HG03354 (cell line): ENCODE measurements around the gene ARHGEF9.
"Not testable (repeated sequence)": the region's sequence is repeated elsewhere in the genome, so short reads cannot be mapped to it uniquely, and the experiment has no call there.

Source experiments
- ATAC-seq: cut with Tn5 transposase; IDR thresholded peaks from one replicate; pipeline ENCODE4 v1.9.1; 2021; ENCODE audit warnings: mild to moderate bottlenecking; ENCODE audit not compliant: unreplicated experiment, poor library complexity, severe bottlenecking

Gene ARHGEF9

DNA sequence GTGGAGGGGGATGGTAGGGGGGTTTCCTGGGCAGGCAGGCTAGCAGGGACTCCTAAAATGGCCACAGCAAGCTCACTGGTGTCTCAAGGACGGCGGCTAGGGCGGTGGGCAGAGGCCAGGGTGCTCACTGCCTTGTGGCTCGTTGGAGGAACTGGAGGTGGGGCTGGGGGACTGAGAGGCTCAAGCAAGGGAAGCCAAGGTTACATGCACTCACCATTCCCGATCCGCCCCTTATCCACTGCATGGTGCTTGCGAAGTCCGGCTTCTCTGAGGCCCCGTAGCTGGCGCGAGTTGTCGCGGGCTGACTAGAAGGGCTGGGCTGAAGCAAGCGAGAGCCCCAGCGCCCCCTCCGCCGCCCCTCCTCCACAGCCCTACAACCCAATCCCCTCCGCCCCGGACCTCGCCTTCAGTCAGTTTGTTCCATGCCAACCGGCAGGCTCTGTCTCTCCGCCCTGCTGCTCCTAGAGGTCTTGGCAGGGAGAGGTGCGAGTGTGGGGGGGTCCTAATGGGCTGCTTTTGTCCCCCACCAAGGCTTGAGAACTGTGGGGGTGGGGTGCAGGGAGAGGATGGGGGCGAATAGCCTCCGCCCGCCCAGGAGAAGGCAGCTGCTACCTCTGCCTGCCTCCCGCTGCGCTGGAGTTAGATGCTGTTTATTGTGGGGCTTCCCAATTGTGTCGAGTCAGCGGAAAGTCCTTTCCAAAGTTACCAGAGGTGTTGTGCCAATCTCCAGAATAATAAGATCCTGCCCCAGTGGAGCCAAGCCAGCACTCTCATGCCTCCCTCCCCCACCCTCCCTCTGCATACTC lies at the start of gene ARHGEF9:
Gene ARHGEF9 (minus strand): TSS at position 313 of the 806 bp plus-strand sequence. CDS start 69 bp downstream, at position 244.
- ATAC-seq = no peak

DNA sequence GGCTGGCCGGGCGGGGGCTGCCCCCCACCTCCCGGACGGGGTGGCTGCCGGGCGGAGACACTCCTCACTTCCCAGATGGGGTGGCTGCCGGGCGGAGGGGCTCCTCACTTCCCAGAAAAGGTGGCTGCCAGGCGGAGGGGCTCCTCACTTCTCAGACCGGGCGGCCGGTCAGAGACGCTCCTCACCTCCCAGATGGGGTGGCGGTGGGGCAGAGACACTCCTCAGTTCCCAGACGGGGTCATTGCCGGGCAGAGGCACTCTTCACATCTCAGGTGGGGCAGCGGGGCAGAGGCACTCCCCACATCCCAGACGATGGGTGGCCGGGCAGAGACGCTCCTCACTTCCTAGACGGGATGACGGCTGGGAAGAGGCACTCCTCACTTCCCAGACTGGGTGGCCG lies 40.4 kb upstream of the ARHGEF9 start:
- not testable (repeated sequence) for ATAC-seq

DNA sequence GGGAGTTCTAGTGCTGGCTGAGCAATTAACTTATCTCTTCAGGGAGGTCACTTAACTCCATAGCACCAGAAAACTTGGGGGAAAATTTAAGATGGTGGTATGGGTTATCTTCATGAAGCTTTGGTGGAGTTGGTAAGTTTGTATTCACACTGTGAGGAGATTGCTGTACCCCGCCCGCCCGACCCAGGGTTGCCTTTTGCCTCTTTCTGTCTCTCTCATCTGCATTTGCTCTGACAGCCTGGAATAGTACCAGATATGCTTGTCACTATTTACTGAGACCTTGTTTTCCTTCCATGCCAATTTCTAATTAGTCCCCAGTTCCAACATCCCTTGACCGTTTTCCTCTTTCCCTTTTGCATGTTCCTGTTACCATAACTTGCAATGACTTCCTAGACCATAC lies 33.1 kb upstream of the ARHGEF9 start:
- ATAC-seq = no peak

DNA sequence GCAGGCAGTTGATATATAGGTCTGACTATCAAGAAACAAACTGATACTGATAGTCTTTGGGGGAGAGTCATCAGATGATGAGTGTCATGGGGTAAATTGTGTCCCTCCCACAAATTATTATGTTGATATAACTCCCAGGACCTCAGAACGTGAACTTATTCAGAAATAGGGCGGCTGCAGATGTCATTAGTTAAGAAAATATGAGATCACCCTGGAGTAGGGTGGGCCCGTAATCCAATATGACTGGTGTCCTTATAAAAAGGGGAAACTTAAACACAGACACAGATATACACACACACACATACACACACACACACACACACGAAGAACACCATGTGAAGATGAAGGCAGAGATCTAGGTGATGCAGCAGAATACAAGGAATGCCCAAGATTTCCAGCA lies 32.7 kb upstream of the ARHGEF9 start:
- ATAC-seq = no peak

DNA sequence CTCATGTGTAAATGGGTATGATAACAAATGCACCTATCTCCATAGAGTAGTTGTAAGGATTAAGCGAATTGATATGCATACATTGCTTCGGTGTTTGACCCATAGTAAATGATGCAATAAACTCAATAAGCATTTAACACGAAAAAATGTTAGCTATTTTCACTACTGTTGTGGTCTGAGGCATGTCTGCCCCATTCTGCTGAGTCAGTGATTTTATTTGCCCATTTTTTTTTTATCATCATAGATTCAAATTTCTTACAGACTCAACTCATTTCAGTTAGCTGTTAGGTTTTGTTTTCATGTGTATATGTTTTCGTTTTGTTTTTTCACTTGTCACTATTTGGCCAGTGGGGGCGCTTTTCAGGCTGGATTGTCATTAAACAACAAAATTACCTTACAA lies 27.8 kb upstream of the ARHGEF9 start:
- ATAC-seq = no peak

DNA sequence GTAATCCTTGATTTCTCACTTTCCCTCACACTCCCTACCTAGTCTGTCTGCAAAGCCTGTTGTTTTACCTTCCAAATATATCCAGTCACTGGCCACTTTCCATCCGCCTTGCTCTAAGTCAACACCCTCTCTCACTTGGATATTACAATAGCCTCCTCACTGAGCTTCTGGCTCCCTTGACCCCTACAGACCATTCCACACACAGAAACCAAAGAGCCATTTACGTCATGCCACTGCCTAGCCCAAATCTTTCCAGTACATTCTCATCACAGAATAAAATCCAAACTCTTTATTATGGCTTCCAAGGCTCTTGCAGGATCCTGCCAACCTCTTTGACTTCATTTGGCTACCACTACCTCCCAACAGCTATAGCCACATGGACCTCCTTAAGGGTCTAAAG lies 25.7 kb upstream of the ARHGEF9 start:
- ATAC-seq = no peak

DNA sequence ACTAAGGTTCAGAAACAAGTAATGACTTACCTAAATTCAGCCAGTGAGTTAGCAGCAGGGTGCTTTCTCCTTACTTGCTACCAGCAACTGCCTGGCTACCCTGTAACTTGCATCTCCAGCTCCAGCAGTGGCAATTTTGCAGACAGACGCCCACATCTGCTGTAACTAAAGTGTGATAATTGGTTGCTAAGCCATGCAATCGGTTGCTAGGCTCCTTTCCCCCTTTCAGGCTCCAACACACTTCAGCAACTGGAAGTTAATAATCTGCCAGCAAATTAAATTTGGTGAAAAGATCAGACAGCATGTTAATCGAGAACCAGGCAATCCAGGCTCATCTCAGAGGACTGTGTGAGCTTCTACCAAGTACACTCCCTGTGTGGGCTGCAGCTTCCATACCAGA lies 24.2 kb upstream of the ARHGEF9 start:
- no peak for ATAC-seq

DNA sequence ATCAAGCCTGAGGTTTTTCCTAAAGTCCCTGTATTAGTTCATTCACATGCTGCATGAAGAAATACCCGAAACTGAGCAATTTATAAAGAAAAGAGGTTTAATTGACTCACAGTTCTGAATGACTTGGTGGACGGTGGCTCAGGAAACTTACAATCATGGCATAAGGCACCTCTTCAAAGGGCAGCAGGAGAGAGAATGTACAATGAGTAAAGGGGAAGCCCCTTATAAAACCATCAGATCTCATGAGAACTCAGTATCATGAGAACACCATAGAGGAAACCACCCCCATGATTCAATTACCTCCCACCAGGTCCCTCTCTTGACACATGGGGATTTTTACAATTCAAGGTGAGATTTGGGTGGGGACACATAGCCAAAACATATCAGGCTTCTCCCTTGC lies 10.4 kb upstream of the ARHGEF9 start:
- not testable (repeated sequence) for ATAC-seq

DNA sequence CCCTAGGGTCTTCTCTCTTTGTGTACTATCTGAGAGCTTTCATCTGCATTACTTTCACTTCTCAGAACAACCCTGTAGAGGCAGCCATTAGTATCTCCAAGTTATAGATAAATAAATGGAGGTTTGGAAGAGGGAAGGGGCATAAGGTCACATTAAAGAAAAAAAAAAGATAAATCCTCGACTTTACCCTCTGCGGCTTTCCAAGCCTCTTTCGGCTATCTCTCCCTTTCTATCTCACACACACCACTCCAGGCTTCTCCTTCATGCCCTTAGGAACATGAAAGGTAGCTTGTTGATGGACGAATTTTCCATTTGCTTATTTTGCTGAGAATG lies 660 bp upstream of the ARHGEF9 start:
- ATAC-seq = no peak

DNA sequence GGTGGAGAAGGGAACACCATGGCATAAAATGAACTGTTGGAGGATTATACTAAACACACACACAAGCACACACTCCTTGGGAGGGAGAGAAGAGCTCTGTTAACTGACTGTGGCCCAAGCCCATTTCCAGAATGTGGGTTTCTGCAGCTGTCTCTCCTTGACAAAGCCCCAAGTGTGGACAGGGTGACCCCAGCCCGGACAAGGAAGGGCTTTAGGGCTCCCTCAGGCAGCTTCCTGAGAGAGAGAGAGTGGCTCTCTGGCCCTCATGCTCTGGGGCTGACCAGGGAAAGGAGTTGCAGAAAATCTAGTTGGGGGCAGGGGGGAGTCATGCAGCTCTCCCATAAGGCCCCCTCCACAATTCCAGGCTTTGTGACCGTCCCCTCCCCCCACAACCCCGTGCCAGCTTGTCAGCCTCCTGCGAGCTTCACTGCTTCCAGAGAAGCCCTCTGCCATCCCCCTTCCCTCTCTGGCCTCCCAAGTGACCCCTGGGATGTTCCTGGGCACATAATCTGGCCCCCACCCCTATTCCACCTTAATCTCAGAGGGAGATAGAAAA lies 590 bp downstream of the ARHGEF9 start:
- no peak for ATAC-seq

DNA sequence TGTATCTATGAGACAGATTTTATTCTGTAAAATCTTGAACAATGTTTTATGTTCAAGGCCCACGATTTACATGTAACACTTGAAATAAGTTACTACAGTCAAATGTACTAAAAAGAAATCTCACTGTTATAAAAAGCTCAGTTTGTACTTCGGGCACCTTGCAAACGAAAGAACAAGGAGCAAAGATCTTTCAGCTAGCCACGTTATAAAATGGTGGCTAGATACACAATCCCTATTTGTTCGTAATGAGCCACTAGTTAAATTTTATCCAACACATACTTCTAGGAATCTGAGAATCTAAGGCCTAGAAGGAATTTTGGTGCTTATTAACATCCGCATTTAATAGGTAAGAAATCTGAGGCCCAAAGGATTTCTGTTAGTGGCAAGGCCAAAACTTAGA lies 2.5 kb downstream of the ARHGEF9 start:
- no peak for ATAC-seq

DNA sequence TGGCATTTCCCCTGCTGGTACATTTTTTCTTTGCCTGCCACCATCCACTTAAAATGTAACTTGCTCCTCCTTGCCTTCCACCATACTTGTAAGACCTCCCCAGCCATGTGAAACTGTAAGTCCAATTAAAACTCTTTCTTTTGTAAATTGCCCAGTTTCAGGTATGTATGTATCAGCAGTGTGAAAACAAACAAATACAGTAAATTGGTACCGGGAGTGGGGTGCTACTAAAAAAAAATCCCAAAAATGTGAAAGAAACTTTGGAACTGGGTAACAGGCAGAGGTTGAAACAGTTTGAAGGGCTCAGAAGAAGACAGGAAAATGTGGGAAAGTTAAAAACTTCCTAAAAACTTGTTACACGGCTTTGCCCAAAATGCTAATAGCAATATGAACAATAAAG lies 16.3 kb downstream of the ARHGEF9 start:
- ATAC-seq = no peak

DNA sequence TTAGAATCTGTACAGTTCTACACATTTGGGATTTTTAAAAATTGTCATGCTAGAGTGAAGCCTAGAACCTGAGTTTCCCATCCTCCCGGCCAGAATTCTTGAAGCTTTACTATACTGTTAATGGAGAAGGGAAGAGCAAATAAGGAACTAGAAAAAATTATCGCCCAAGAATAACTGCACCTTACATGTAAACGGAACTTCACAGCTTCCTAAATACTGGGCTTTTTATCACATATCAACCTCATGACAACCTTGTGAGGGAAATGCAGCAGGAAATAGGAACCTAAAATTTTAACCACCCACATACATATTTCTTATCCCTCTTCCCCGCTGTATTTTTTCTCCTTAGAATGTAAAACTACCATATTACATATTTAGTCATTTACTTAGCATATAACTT lies 19.3 kb downstream of the ARHGEF9 start:
- no peak for ATAC-seq

DNA sequence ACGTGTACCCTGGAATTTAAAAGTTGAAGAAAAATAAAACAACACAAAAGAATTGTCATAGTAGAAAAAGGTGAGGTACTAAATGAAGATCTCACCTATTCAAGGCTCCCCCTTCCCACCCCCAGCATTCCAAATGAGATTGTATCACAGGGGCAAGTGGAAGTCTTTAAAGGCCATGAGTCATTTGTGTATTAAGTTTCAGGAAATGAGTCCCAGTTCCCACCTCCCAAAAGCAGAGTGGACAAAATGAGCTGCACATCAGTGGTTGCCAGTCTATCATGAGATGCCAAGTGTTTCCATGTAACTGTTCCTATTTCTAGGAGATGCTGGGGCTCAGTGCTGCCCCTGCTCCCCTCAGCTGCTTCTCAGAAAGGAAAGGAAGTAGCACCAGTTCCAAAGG lies 20.1 kb downstream of the ARHGEF9 start:
- no peak for ATAC-seq

DNA sequence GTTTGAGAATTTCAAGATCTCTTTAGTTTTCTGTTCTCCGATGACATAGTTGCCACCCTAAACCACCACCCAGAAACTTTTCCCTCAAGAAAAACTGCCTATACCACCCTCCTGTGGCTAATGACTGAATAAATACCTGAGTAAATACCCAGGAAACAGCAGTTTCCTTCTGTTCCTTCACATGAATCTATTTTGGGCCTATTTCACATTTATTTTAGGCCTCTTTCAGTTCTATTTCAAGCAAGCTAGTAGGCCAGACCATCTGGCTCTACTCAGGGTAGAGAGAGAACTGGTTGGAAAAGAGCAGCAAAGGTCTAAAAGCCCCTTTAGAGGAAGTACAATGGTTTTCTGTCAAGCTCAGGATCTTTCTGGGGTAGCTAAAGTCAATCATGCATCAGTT lies 23.4 kb downstream of the ARHGEF9 start:
- ATAC-seq = peak; percentile 80

DNA sequence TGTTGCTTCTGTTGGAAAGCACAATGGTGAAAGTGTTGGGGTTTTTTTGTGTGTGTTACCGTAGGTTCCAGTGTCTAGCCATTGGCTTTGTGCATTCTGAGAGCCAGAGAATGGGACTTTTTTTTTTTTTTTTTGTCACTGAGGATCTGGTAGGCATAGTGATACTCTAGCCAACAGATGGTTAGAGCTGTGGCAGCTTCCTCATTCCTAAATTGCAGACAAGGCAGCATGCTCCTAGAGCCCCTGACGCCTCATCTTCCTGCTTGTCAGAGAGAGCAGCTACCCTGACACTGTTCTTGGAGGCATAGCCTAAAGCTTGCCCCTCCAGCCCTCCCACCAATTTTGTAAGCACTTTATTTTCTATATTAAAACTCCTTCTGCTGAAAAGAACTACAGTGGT lies 27.0 kb downstream of the ARHGEF9 start:
- ATAC-seq = no peak

DNA sequence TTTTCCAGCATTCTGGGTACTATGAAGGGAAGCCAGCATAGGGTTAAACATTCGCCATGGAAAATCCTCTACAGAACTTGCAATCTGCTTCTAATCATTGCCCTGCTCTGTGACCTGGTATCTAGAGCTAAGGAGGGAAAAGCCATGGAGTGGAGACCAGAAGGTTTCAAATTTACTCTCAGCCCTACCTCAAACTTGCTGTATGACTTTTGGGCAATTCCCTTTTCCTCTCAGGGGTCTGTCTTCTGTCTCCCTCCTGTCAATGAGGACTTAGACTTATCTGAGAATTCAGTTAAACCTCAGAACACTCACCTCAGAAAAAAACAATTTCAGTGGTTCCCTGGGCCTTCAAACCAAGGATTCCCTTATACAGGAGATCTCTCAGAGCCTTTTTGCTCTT lies 29.1 kb downstream of the ARHGEF9 start:
- no peak for ATAC-seq

DNA sequence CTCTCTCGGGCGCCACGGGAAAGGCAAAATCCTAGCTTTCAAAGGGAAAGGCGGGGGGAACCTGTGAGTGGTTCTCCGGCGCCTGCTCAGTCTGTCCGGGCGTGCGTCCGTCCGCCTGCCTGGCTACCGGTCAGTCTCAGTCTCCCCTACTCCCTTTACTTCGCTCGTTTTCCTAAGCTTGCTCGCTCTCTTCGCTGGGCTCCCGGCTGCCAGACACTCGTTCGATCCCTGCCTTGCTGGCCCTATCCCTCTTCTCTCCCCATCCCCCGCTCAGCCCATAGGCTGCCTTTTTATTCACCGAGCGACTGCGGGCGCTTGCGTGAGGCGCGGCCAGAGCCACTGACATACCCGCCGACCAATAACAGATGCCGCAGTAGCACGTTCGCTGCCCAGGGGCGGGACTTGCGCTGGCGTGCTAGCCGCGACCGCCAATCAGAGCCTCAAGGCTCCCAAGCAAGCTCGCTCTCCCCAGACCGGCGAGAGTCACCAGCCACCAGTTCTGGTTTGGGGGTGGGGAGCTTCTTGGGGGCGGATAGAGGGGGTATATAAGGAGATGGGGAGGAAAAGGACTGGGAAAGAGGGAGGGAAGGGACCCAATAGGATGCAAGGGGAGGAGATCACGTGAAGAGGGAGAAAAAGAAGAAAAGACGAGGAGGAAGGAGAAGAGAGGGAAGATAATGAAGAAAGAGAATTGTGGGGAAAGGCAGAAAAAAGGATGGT lies 30.0 kb downstream of the ARHGEF9 start:
- peak; percentile 97 for ATAC-seq

DNA sequence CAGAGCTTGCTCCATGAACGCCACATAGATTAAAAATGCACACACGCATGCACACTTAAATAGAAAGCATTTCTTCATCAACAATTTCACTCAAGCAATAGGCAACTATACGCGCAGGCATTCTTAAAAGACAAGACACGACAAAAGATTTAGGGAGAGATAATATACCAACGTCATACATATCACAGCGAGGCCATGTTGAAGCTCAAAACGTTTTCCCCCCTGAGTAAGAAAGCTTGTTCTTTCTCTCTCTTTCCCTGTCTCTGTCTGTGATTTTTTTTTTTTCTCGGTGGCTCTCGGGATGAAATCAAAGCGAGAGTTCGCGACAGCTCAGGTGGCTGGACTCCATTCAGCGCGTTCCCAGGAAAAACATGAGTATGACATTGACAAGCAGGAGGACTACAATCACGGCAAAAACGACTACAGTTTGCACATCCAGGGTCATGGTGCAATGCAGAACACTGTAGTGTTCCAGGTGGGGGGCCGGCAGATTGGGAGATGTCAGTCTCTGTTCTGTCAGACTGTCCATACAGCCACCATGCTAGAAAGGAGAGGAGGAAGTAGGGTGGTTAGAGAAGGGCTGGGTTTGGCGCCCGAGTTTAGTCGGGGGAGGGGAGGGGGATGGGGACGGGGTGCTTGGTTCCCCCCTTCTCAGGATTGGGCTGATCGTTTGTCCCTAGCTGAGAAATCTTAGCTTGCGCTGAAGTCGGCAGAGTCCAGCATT lies 30.7 kb downstream of the ARHGEF9 start:
- peak; percentile 42 for ATAC-seq

DNA sequence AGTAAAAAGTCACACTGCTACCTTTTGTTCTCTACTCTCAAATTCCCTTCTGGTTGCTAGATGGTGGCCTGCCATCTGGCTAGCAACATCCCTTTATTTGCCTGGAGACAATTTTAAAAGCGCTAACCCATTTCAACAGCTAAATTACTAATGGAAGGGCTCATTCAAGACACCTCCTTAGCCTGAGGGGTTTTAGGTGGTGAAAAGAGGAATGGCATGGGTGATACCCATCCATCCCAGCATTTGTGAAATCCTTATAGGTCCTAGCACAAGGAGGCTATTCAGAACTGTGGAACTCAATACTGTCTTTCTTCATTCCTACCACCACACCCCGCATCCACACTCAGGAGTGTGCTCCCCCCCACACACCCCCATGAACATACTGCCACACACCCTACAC lies 33.5 kb downstream of the ARHGEF9 start:
- ATAC-seq = no peak

DNA sequence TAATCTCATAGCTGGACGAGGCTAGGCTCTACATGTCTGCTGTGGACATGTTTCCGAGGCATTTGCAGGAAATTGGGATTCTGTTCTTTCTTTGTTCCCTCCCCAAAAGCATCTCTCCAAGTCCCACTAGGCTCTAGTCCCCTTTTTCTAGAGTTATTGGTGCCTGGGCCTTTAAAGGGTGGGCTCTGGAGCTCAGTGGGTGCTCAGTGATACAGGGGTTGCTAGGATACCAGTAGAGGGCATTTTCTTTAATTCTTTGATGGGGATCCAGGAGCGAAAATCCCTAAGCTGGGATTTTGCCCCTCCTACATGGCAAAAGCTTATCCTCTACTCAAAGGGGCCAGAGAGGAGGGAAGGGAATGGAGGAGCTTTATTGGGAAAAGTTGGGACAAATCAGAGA lies 34.2 kb downstream of the ARHGEF9 start:
- no peak for ATAC-seq
